Measurements from ENCODE around the gene TPCN1.

The TPCN1 gene

DNA sequence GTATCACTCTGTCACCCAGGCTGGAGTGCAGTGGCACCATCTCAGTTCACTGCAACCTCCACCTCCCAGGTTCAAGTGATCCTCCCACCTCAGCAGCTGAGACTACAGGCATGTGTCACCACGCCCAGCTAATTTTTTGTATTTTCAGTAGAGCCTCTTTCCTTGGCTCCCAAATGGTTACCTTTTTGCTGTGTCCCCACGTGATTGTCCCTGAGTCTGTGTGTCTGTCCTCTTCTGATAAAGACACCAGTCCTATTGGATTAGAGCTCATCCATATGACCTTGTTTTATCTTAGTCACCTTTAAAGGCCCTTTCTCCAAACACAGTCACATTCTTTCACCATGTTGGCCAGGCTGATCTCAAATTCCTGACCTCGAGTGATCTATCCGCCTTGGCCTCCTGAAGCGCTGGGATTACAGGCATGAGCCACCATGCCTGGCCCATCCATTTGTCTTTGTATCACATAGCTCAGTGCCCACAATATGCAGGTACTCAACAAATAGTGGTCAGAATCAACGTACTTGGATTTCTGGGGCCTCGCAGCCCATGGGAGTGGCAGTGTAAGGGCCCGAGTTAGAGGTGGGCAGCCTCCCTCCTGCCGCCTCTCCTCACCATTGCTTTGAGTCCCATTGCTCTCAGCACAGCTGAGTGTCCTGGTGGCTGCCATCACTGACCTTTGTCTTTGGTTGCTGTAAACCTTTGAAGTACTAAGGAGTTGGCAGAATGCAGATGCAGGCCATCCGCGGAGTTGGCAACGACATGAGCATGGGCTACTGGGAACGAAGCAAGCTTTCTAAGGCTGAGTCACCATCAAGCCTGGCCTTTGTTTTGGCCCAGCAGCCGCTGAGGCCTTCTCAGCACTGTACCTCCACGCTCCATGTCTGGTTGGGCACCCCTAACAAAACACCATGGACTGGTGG lies 9.3 kb downstream of the TPCN1 start:
- no CpG with 5 or more reads among the region's 15 CpGs for WGBS, 2 donors (ENCODE audit: extremely low coverage in 2 of 2, insufficient read length in 2 of 2, insufficient replicate concordance in 1 of 2)
- H3K9ac ChIP-seq (ENCODE audit: low read depth, low read length, poor library complexity) = no peak overlapping the region
- H3K4ac ChIP-seq (ENCODE audit: low read length) = no peak overlapping the region
- H3K36me3 ChIP-seq (replicated peaks in 1 of 2; ENCODE audit: control insufficient read depth in 2 of 2, insufficient read depth in 2 of 2, low read length in 2 of 2) = peaks cover 14 to 21% of the 10 kb centered on the region in 2 donors
- H3K9me3 ChIP-seq (replicated peaks in 1 of 2; ENCODE audit: control insufficient read depth in 2 of 2, insufficient read depth in 1 of 2, low read depth in 1 of 2, low read length in 2 of 2) = peaks cover 3 to 5% of the 10 kb centered on the region in 2 donors
- H2AK5ac ChIP-seq (ENCODE audit: low read depth, low read length) = no peak overlapping the region
- no peaks in the 10 kb centered on the region for H3K27me3 ChIP-seq (ENCODE audit: control insufficient read depth in 3 of 3, insufficient read depth in 3 of 3, low read depth in 1 of 3, low read length in 3 of 3)
- no peaks in the 10 kb centered on the region for H3K79me1 ChIP-seq (ENCODE audit: low read depth, low read length)
- H3K18ac ChIP-seq (ENCODE audit: low read length) = no peak overlapping the region
- H4K8ac ChIP-seq (ENCODE audit: low read depth, low read length) = no peak overlapping the region
- no peak overlapping the region for H3K14ac ChIP-seq (ENCODE audit: low read length)
- DNase-seq (ENCODE audit: low spot score) = no peak
- H3K23ac ChIP-seq (ENCODE audit: low read depth, low read length, poor library complexity) = no peak overlapping the region
- H3K4me3 ChIP-seq (ENCODE audit: low read length in 2 of 2) = no peak overlapping the region
- no peak overlapping the region for H2BK15ac ChIP-seq (ENCODE audit: low read length)
- peaks cover 10 to 20% of the 10 kb centered on the region in 2 donors for H3K4me1 ChIP-seq (ENCODE audit: control insufficient read depth in 2 of 2, insufficient read depth in 1 of 2, low read depth in 1 of 2, low read length in 2 of 2)
- no peak overlapping the region for H2BK5ac ChIP-seq (ENCODE audit: low read length)
- no peak overlapping the region for H2BK12ac ChIP-seq (ENCODE audit: low read length)
- H4K91ac ChIP-seq (ENCODE audit: low read depth, low read length, poor library complexity) = no peak overlapping the region
- H3K27ac ChIP-seq (replicated peaks; ENCODE audit: low read length) = no peak overlapping the region
- H2AFZ ChIP-seq (ENCODE audit: low read length) = no peak overlapping the region
- H3K4me2 ChIP-seq (ENCODE audit: insufficient read depth, low read length, poor library complexity, severe bottlenecking) = no peak overlapping the region
- H2BK120ac ChIP-seq (ENCODE audit: low read depth, low read length) = no peak overlapping the region

DNA sequence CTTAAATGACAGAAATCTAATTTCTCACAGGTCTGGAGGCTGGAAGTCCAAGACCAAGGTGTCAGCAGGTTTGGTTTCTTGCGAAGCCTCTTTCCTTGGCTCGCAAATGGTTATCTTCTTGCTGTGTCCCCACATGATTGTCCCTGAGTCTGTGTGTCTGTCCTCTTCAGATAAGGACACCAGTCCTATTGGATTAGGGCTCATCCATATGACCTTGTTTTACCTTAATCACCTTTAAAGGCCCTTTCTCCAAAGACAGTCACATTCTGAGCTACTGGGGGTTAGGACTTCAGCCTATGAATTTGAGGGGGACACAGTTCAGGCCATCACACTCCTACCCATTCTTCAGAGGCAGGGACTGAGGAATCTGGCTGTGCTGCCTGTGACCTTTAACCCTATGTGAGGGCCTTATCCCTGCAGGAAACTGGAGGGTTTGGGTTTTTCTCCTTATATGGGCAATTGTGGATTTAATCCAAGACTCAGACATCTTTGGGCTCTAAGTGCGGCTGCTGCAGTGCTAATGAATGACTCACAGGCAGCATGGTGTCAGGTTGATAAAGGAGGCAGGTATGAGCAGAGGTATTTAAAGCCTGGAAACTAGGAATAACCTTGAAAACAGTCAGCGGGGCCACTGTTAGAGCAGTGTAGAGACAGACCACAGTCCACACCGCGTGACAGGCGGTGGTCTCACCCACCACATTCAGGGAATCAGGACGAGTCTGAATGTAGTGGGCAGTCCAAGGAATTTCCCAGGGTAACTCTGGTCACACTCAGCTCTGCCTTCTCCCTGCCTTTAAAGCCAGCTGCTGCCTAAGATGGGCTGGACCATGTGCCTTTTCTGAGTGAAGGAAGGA lies 10.2 kb downstream of the TPCN1 start:
- Histone ChIP-seq H2BK15ac (ENCODE audit: low read length) (no peak overlapping the region), H3K23ac (ENCODE audit: low read depth, low read length, poor library complexity) (peak overlapping the region; percentile 12), H3K27ac (replicated peaks; ENCODE audit: low read length) (no peak overlapping the region), H2AK5ac (ENCODE audit: low read depth, low read length) (no peak overlapping the region), H4K91ac (ENCODE audit: low read depth, low read length, poor library complexity) (no peak overlapping the region), H2BK5ac (ENCODE audit: low read length) (no peak overlapping the region), H3K14ac (ENCODE audit: low read length) (no peak overlapping the region), H3K79me1 (ENCODE audit: low read depth, low read length) (no peaks in the 10 kb centered on the region), H2BK120ac (ENCODE audit: low read depth, low read length) (no peak overlapping the region), H3K4me2 (ENCODE audit: insufficient read depth, low read length, poor library complexity, severe bottlenecking) (no peak overlapping the region), H2AFZ (ENCODE audit: low read length) (no peak overlapping the region), H3K9me3 (replicated peaks in 1 of 2; ENCODE audit: control insufficient read depth in 2 of 2, insufficient read depth in 1 of 2, low read depth in 1 of 2, low read length in 2 of 2) (peaks cover 3 to 5% of the 10 kb centered on the region in 2 donors), H4K8ac (ENCODE audit: low read depth, low read length) (no peak overlapping the region), H3K36me3 (replicated peaks in 1 of 2; ENCODE audit: control insufficient read depth in 2 of 2, insufficient read depth in 2 of 2, low read length in 2 of 2) (peaks cover 14 to 21% of the 10 kb centered on the region in 2 donors), H3K4me1 (ENCODE audit: control insufficient read depth in 2 of 2, insufficient read depth in 1 of 2, low read depth in 1 of 2, low read length in 2 of 2) (peaks cover 10 to 20% of the 10 kb centered on the region in 2 donors), H2BK12ac (ENCODE audit: low read length) (no peak overlapping the region), H3K18ac (ENCODE audit: low read length) (no peak overlapping the region), H3K4me3 (ENCODE audit: low read length in 2 of 2) (no peak overlapping the region), H3K9ac (ENCODE audit: low read depth, low read length, poor library complexity) (no peak overlapping the region), H3K27me3 (ENCODE audit: control insufficient read depth in 3 of 3, insufficient read depth in 3 of 3, low read depth in 1 of 3, low read length in 3 of 3) (no peaks in the 10 kb centered on the region), H3K4ac (ENCODE audit: low read length) (no peak overlapping the region)
- DNase-seq (ENCODE audit: low spot score) = no peak
- WGBS, 2 donors (ENCODE audit: extremely low coverage in 2 of 2, insufficient read length in 2 of 2, insufficient replicate concordance in 1 of 2) = no CpG with 5 or more reads among the region's 8 CpGs

- Histone ChIP-seq H2BK120ac (ENCODE audit: low read depth, low read length) (no peak overlapping the region), H3K18ac (ENCODE audit: low read length) (peak overlapping the region; percentile 55), H3K23ac (ENCODE audit: low read depth, low read length, poor library complexity) (peak overlapping the region; percentile 12), H2BK12ac (ENCODE audit: low read length) (no peak overlapping the region), H3K27me3 (ENCODE audit: control insufficient read depth in 3 of 3, insufficient read depth in 3 of 3, low read depth in 1 of 3, low read length in 3 of 3) (no peaks in the 10 kb centered on the region), H3K4me2 (ENCODE audit: insufficient read depth, low read length, poor library complexity, severe bottlenecking) (no peak overlapping the region), H3K4me3 (ENCODE audit: low read length in 2 of 2) (no peak overlapping the region), H3K4me1 (ENCODE audit: control insufficient read depth in 2 of 2, insufficient read depth in 1 of 2, low read depth in 1 of 2, low read length in 2 of 2) (peaks cover 10 to 20% of the 10 kb centered on the region in 2 donors), H3K4ac (ENCODE audit: low read length) (no peak overlapping the region), H2AFZ (ENCODE audit: low read length) (no peak overlapping the region), H3K14ac (ENCODE audit: low read length) (peak overlapping the region; percentile 58), H3K27ac (replicated peaks; ENCODE audit: low read length) (no peak overlapping the region), H4K8ac (ENCODE audit: low read depth, low read length) (no peak overlapping the region), H3K79me1 (ENCODE audit: low read depth, low read length) (no peaks in the 10 kb centered on the region), H2BK15ac (ENCODE audit: low read length) (no peak overlapping the region), H4K91ac (ENCODE audit: low read depth, low read length, poor library complexity) (no peak overlapping the region), H2AK5ac (ENCODE audit: low read depth, low read length) (no peak overlapping the region), H2BK5ac (ENCODE audit: low read length) (no peak overlapping the region), H3K9me3 (replicated peaks in 1 of 2; ENCODE audit: control insufficient read depth in 2 of 2, insufficient read depth in 1 of 2, low read depth in 1 of 2, low read length in 2 of 2) (peaks cover 3 to 5% of the 10 kb centered on the region in 2 donors), H3K9ac (ENCODE audit: low read depth, low read length, poor library complexity) (no peak overlapping the region), H3K36me3 (replicated peaks in 1 of 2; ENCODE audit: control insufficient read depth in 2 of 2, insufficient read depth in 2 of 2, low read length in 2 of 2) (peaks cover 12 to 21% of the 10 kb centered on the region in 2 donors)
- no peak for DNase-seq (ENCODE audit: low spot score)
- no CpG with 5 or more reads among the region's 18 CpGs for WGBS, 2 donors (ENCODE audit: extremely low coverage in 2 of 2, insufficient read length in 2 of 2, insufficient replicate concordance in 1 of 2)
Measured at GRCh38 chr12:113232089-113232839, 11.0 kb downstream of the TPCN1 start.
